ENCODE data around the gene PSMD3.

- TF ChIP-seq CTCF (IDR thresholded peaks at IDR 0.05), result no peak
- TF ChIP-seq ZFX (IDR thresholded peaks at IDR 0.05; ENCODE audit: borderline replicate concordance), result no peak
These were observed 45.0 kb downstream of the PSMD3 start for GRCh38 chr17:40025559-40025958.
